ENCODE measurements around the gene KDM1A. TPM values are rescaled to one million over a fixed set of nuclear protein-coding genes. Genes with fewer than 3 reads are reported as not detected.

Gene KDM1A
- polyA plus RNA-seq, 3 donors: 22.1 to 30.2 (median 24.1) TPM

- no peaks in the 10 kb centered on the region for H3K79me2 ChIP-seq (ENCODE audit: insufficient read depth, low read length)
- intact Hi-C loops (cut with micrococcal nuclease): no loop called here
Observed at GRCh38 chr1:23057301-23057700, 38.0 kb downstream of the KDM1A start.

GRCh38 chr1:23062271-23062670 is 43.0 kb downstream of the KDM1A start:
- WGBS (ENCODE audit: insufficient coverage): 100% methylated on average over 1 of the region's 2 CpGs
- Histone ChIP-seq H3K27me3 (ENCODE audit: control insufficient read depth in 2 of 2, insufficient read depth in 2 of 2, low read length in 2 of 2) (no peaks in the 10 kb centered on the region), H3K9me3 (replicated peaks in 1 of 2; ENCODE audit: control insufficient read depth in 1 of 2, insufficient read depth in 1 of 2, low read length in 2 of 2) (no peaks in the 10 kb centered on the region), H3K79me2 (ENCODE audit: insufficient read depth, low read length) (no peaks in the 10 kb centered on the region), H3K4me3 (replicated peaks in 1 of 3; ENCODE audit: low read depth in 2 of 3, low read length in 3 of 3) (no peak overlapping the region), H4K20me1 (ENCODE audit: insufficient read depth, low read length) (no peaks in the 10 kb centered on the region), H3K9ac (ENCODE audit: insufficient read depth, low read length, poor library complexity, severe bottlenecking) (no peak overlapping the region), H3K4me2 (replicated peaks; ENCODE audit: extremely low read depth, low read length, poor library complexity, severe bottlenecking) (no peak overlapping the region), H3K27ac (ENCODE audit: low read depth in 1 of 2, low read length in 2 of 2) (no peak overlapping the region), H3K4me1 (ENCODE audit: control insufficient read depth in 1 of 2, insufficient read depth in 2 of 2, low read length in 2 of 2) (no peaks in the 10 kb centered on the region), H2AFZ (ENCODE audit: insufficient read depth, low read depth, low read length, poor library complexity, severe bottlenecking) (no peak overlapping the region), H3K36me3 (replicated peaks in 1 of 2; ENCODE audit: control insufficient read depth in 1 of 2, insufficient read depth in 2 of 2, low read length in 2 of 2) (peaks cover 69 to 98% of the 10 kb centered on the region in 2 donors)
- Mint-ChIP-seq H3K27ac (no peak overlapping the region), H3K9me3 (no peaks in the 10 kb centered on the region), H3K4me3 (no peak overlapping the region), H3K4me1 (no peaks in the 10 kb centered on the region), H3K27me3 (ENCODE audit: low read depth in 3 of 3) (no peaks in the 10 kb centered on the region), H3K36me3 (peaks cover 78 to 88% of the 10 kb centered on the region in 2 donors)
- intact Hi-C loops (cut with micrococcal nuclease): no loop called here
- DNase-seq: no peak
- no peak for TF ChIP-seq CTCF (IDR thresholded peaks at IDR 0.05)

More at GRCh38 chr1:23057301-23057700, 38.0 kb downstream of the KDM1A start:
- Mint-ChIP-seq H3K9me3 (no peaks in the 10 kb centered on the region), H3K36me3 (peaks cover 76 to 78% of the 10 kb centered on the region in 2 donors), H3K27ac (no peak overlapping the region), H3K27me3 (ENCODE audit: low read depth in 3 of 3) (no peaks in the 10 kb centered on the region), H3K4me1 (no peaks in the 10 kb centered on the region), H3K4me3 (no peak overlapping the region)
- DNase-seq: no peak
- Histone ChIP-seq H3K4me1 (ENCODE audit: control insufficient read depth in 1 of 2, insufficient read depth in 2 of 2, low read length in 2 of 2) (no peaks in the 10 kb centered on the region), H4K20me1 (ENCODE audit: insufficient read depth, low read length) (no peaks in the 10 kb centered on the region), H3K4me3 (replicated peaks in 1 of 3; ENCODE audit: low read depth in 2 of 3, low read length in 3 of 3) (no peak overlapping the region), H3K27me3 (ENCODE audit: control insufficient read depth in 2 of 2, insufficient read depth in 2 of 2, low read length in 2 of 2) (no peaks in the 10 kb centered on the region), H3K9me3 (replicated peaks in 1 of 2; ENCODE audit: control insufficient read depth in 1 of 2, insufficient read depth in 1 of 2, low read length in 2 of 2) (no peaks in the 10 kb centered on the region), H3K4me2 (replicated peaks; ENCODE audit: extremely low read depth, low read length, poor library complexity, severe bottlenecking) (no peak overlapping the region), H2AFZ (ENCODE audit: insufficient read depth, low read depth, low read length, poor library complexity, severe bottlenecking) (no peak overlapping the region), H3K36me3 (replicated peaks in 1 of 2; ENCODE audit: control insufficient read depth in 1 of 2, insufficient read depth in 2 of 2, low read length in 2 of 2) (peaks cover 77 to 97% of the 10 kb centered on the region in 2 donors), H3K27ac (ENCODE audit: low read depth in 1 of 2, low read length in 2 of 2) (no peak overlapping the region), H3K9ac (ENCODE audit: insufficient read depth, low read length, poor library complexity, severe bottlenecking) (no peak overlapping the region)
- TF ChIP-seq CTCF (IDR thresholded peaks at IDR 0.05): no peak
- WGBS (ENCODE audit: insufficient coverage): 85% methylated on average over 3 of the region's 5 CpGs

Data from CD14-positive monocyte (primary cell).